Mesangial cell (primary cell): Measurements from ENCODE around the gene TFDP3. TPM values are rescaled to one million over a fixed set of nuclear protein-coding genes. Genes with fewer than 3 reads are reported as not detected.

ENCODE experiments used
- total RNA-seq: library from RNA; depleted of rRNA; stranded (reverse); fragments of >200 nt; gene quantifications from 2 replicates; pipeline ENCODE4 v1.2.3, GENCODE V29; 2015

The TFDP3 gene
- not detected in 2 replicates for total RNA-seq

GRCh38 chrX:133218329-133218728, at the start of gene TFDP3:
TFDP3 (minus strand) TSS chrX:133218354; CDS start chrX:133218259, 95 bp downstream.

Other genes starting within 250 kb of the TFDP3 start
- not detected in 2 replicates for gene USP26, start 121.2 kb downstream of the TFDP3 start, total RNA-seq
- gene GPC4, start 197.1 kb upstream of the TFDP3 start, total RNA-seq, result 8.5 and 15.5 TPM in 2 replicates